ENCODE measurements around the gene MAPK7. TPM values are rescaled to one million over a fixed set of nuclear protein-coding genes. Genes with fewer than 3 reads are reported as not detected.
A peak's percentile ranks its signal among the peaks of the same experiment; 100 is the strongest.

Gene MAPK7
- polyA plus RNA-seq, 2 of the 4 experiments (the other 2 are of a cell fraction), result 7.2 to 25.8 TPM

- ChIA-PET POLR2A (interaction anchor here (1.0 kb wide), 1 partner anchor 9 kb away, joined by 3 read pairs; no protein-coding TSS in a partner anchor), CTCF (interaction anchor here (0.6 to 3.2 kb wide), 4 partner anchors 17 to 113 kb away, joined by 3 to 20 read pairs (median 4); partner anchors contain the start of gene B9D1)
- Histone ChIP-seq H3K4me3 (no peak overlapping the region), H3K9me3 (no peaks in the 10 kb centered on the region), H3K4me2 (no peak overlapping the region), H3K27ac (no peak overlapping the region), H3K4me1 (peaks cover 11% of the 10 kb centered on the region; the same call in 2 of the 3 replicates)
- ATAC-seq (no peak), DNase-seq (ENCODE audit: low read depth in 1 of 2, low spot score in 1 of 2) (no peak), FAIRE-seq (no peak)
- TF ChIP-seq MAFK (IDR thresholded peaks at IDR 0.05; ENCODE audit: partially characterized antibody), result peak; percentile 66
- TF ChIP-seq BCL3 (IDR thresholded peaks at IDR 0.05), result no peak
- TF ChIP-seq JUN (IDR thresholded peaks at IDR 0.05), result no peak
- 88% methylated on average over 7 of the region's 12 CpGs for WGBS (ENCODE audit: missing lambda C conversion rate)
Observed at GRCh38 chr17:19333736-19334290, 44.5 kb upstream of the MAPK7 start.

GRCh38 chr17:19334331-19334730, 44.0 kb upstream of the MAPK7 start:
- ATAC-seq (no peak), DNase-seq (ENCODE audit: low read depth in 1 of 2, low spot score in 1 of 2) (no peak), FAIRE-seq (no peak)
- no peak overlapping the region for H3K4me2 ChIP-seq
- ChIA-PET CTCF (interaction anchor here (3.2 kb wide), 1 partner anchor 28 kb away, joined by 20 read pairs; the partner anchor contains the start of gene B9D1), POLR2A (no interaction called here)
- no peaks in the 10 kb centered on the region for H3K9me3 ChIP-seq
- H3K4me3 ChIP-seq, result no peak overlapping the region
- H3K27ac ChIP-seq, result no peak overlapping the region
- 88% methylated on average over 6 of the region's 6 CpGs for WGBS (ENCODE audit: missing lambda C conversion rate)
- H3K4me1 ChIP-seq, result peaks cover 11% of the 10 kb centered on the region; the same call in 2 of the 3 replicates
- TF ChIP-seq RARB (CRISPR knock-in tag; IDR thresholded peaks at IDR 0.05) (no peak), REST (IDR thresholded peaks at IDR 0.05) (no peak), HOXA7 (CRISPR knock-in tag; IDR thresholded peaks at IDR 0.05) (no peak), TFCP2L1 (CRISPR knock-in tag; IDR thresholded peaks at IDR 0.05) (no peak), JUN (IDR thresholded peaks at IDR 0.05) (no peak), HES2 (IDR thresholded peaks at IDR 0.05) (no peak), RNF2 (IDR thresholded peaks at IDR 0.05; ENCODE audit: borderline replicate concordance, low read depth) (no peak), TP53 (CRISPR knock-in tag; IDR thresholded peaks at IDR 0.05) (no peak), CBX2 (IDR thresholded peaks at IDR 0.05; ENCODE audit: borderline replicate concordance, low read depth) (no peak), ZC3H11A (IDR thresholded peaks at IDR 0.05) (no peak), MAZ (IDR thresholded peaks at IDR 0.05; ENCODE audit: borderline replicate concordance, low read depth, low read length) (no peak), E2F6 (IDR thresholded peaks at IDR 0.05; ENCODE audit: borderline replicate concordance, low read depth) (no peak), POLR2A (IDR thresholded peaks at IDR 0.05; ENCODE audit: low read length) (no peak), HEYL (CRISPR knock-in tag; IDR thresholded peaks at IDR 0.05) (no peak), POLR2AphosphoS2 (conservative IDR thresholded peaks at IDR 0.05; ENCODE audit: low read length) (no peak), ZFP36 (IDR thresholded peaks at IDR 0.05; ENCODE audit: borderline replicate concordance, partially characterized antibody) (no peak), EHMT2 (IDR thresholded peaks at IDR 0.05; ENCODE audit: low read depth) (no peak)
